GM21526 (cell line): ENCODE measurements around the gene ESD.
"Not testable (repeated sequence)": the region's sequence is repeated elsewhere in the genome, so short reads cannot be mapped to it uniquely, and the experiment has no call there.

Experiments
- ATAC-seq: cut with Tn5 transposase; IDR thresholded peaks from one replicate; pipeline ENCODE4 v1.9.1; 2021; ENCODE audit warnings: moderate library complexity; ENCODE audit not compliant: unreplicated experiment, low FRiP score

The ESD gene

GRCh38 chr13:46796515-46797474, at the start of gene ESD:
ESD (minus strand) TSS chr13:46797161; CDS start chr13:46791413, 5,748 bp downstream.
- ATAC-seq = peak; percentile 89

- no peak for ATAC-seq
Observed at GRCh38 chr13:46846726-46847125, 49.8 kb upstream of the ESD start.

GRCh38 chr13:46845146-46845545, 48.2 kb upstream of the ESD start:
- ATAC-seq = no peak

- ATAC-seq = no peak
Observed at GRCh38 chr13:46844431-46844830, 47.5 kb upstream of the ESD start.

GRCh38 chr13:46839399-46839798, 42.4 kb upstream of the ESD start:
- no peak for ATAC-seq

GRCh38 chr13:46834657-46835056, 37.7 kb upstream of the ESD start:
- ATAC-seq = no peak

GRCh38 chr13:46831588-46832194, 34.7 kb upstream of the ESD start:
- no peak for ATAC-seq

GRCh38 chr13:46830405-46831005, 33.5 kb upstream of the ESD start:
- ATAC-seq = no peak

GRCh38 chr13:46822551-46822950, 25.6 kb upstream of the ESD start:
- no peak for ATAC-seq

GRCh38 chr13:46817838-46818476, 21.0 kb upstream of the ESD start:
- ATAC-seq = no peak

GRCh38 chr13:46817095-46817494, 20.1 kb upstream of the ESD start:
- ATAC-seq = no peak

GRCh38 chr13:46816371-46816770, 19.4 kb upstream of the ESD start:
- ATAC-seq = no peak

- no peak for ATAC-seq
Observed at GRCh38 chr13:46812301-46812797, 15.4 kb upstream of the ESD start.

GRCh38 chr13:46810440-46810839, 13.5 kb upstream of the ESD start:
- ATAC-seq = no peak

GRCh38 chr13:46804921-46805320, 8.0 kb upstream of the ESD start:
- ATAC-seq = not testable (repeated sequence)

- ATAC-seq = no peak
Observed at GRCh38 chr13:46804391-46804815, 7.4 kb upstream of the ESD start.

GRCh38 chr13:46803586-46803985, 6.6 kb upstream of the ESD start:
- ATAC-seq = no peak

GRCh38 chr13:46801858-46802257, 4.9 kb upstream of the ESD start:
- no peak for ATAC-seq

- no peak for ATAC-seq
Observed at GRCh38 chr13:46799139-46799538, 2.2 kb upstream of the ESD start.

GRCh38 chr13:46797501-46798237, 708 bp upstream of the ESD start:
- no peak for ATAC-seq
